ENCODE results near the gene ENO2.
A peak's percentile ranks its signal among the peaks of the same experiment; 100 is the strongest.
"Not testable (repeated sequence)": the region's sequence is repeated elsewhere in the genome, so short reads cannot be mapped to it uniquely, and the experiment has no call there.

Gene ENO2

GRCh38 chr12:6905414-6906040 is 8.9 kb upstream of the ENO2 start:
- peak; percentile 17 for FAIRE-seq
- DNase-seq (ENCODE audit: insufficient read length): no peak
- TF ChIP-seq POLR2A (IDR thresholded peaks at IDR 0.05; ENCODE audit: low read depth, low read length) (no peak), POLR2AphosphoS5 (IDR thresholded peaks at IDR 0.05; ENCODE audit: low read depth, low read length) (no peak)

- FAIRE-seq; DNase-seq (ENCODE audit: insufficient read length): not testable (repeated sequence)
Measured at GRCh38 chr12:6908141-6908540, 6.2 kb upstream of the ENO2 start.

GRCh38 chr12:6909421-6910145 is 4.8 kb upstream of the ENO2 start:
- no peak for DNase-seq (ENCODE audit: insufficient read length)
- FAIRE-seq: no peak
- TF ChIP-seq POLR2AphosphoS5 (IDR thresholded peaks at IDR 0.05; ENCODE audit: low read depth, low read length) (no peak), POLR2A (IDR thresholded peaks at IDR 0.05; ENCODE audit: low read depth, low read length) (no peak), TAF1 (IDR thresholded peaks at IDR 0.05; ENCODE audit: borderline replicate concordance, low read depth, low read length) (no peak)

- no peak for FAIRE-seq
- DNase-seq (ENCODE audit: insufficient read length): no peak
- no peak for TF ChIP-seq POLR2AphosphoS5 (IDR thresholded peaks at IDR 0.05; ENCODE audit: low read depth, low read length)
- TF ChIP-seq POLR2A (IDR thresholded peaks at IDR 0.05; ENCODE audit: low read depth, low read length): no peak
- no peak for TF ChIP-seq TAF1 (IDR thresholded peaks at IDR 0.05; ENCODE audit: borderline replicate concordance, low read depth, low read length)
Measured at GRCh38 chr12:6912164-6912935, 2.0 kb upstream of the ENO2 start.

- DNase-seq (ENCODE audit: insufficient read length): no peak
- FAIRE-seq: no peak
- TF ChIP-seq POLR2AphosphoS5 (IDR thresholded peaks at IDR 0.05; ENCODE audit: low read depth, low read length): no peak
- no peak for TF ChIP-seq POLR2A (IDR thresholded peaks at IDR 0.05; ENCODE audit: low read depth, low read length)
- no peak for TF ChIP-seq TAF1 (IDR thresholded peaks at IDR 0.05; ENCODE audit: borderline replicate concordance, low read depth, low read length)
Measured at GRCh38 chr12:6914947-6915788, 788 bp downstream of the ENO2 start.

GRCh38 chr12:6915789-6916285 is 1.5 kb downstream of the ENO2 start:
- DNase-seq (ENCODE audit: insufficient read length): no peak
- FAIRE-seq: no peak
- no peak for TF ChIP-seq POLR2A (IDR thresholded peaks at IDR 0.05; ENCODE audit: low read depth, low read length)
- TF ChIP-seq TAF1 (IDR thresholded peaks at IDR 0.05; ENCODE audit: borderline replicate concordance, low read depth, low read length): no peak
- no peak for TF ChIP-seq POLR2AphosphoS5 (IDR thresholded peaks at IDR 0.05; ENCODE audit: low read depth, low read length)

GRCh38 chr12:6916426-6917200 is 2.2 kb downstream of the ENO2 start:
- TF ChIP-seq POLR2A (IDR thresholded peaks at IDR 0.05; ENCODE audit: low read depth, low read length) (no peak), TAF1 (IDR thresholded peaks at IDR 0.05; ENCODE audit: borderline replicate concordance, low read depth, low read length) (no peak), POLR2AphosphoS5 (IDR thresholded peaks at IDR 0.05; ENCODE audit: low read depth, low read length) (no peak)
- DNase-seq (ENCODE audit: insufficient read length) (no peak), FAIRE-seq (no peak)

GRCh38 chr12:6917491-6918231 is 3.3 kb downstream of the ENO2 start:
- no peak for TF ChIP-seq POLR2AphosphoS5 (IDR thresholded peaks at IDR 0.05; ENCODE audit: low read depth, low read length)
- TF ChIP-seq TAF1 (IDR thresholded peaks at IDR 0.05; ENCODE audit: borderline replicate concordance, low read depth, low read length): no peak
- no peak for TF ChIP-seq POLR2A (IDR thresholded peaks at IDR 0.05; ENCODE audit: low read depth, low read length)
- FAIRE-seq (no peak), DNase-seq (ENCODE audit: insufficient read length) (no peak)

- no peak for DNase-seq (ENCODE audit: insufficient read length)
- FAIRE-seq: no peak
- TF ChIP-seq TAF1 (IDR thresholded peaks at IDR 0.05; ENCODE audit: borderline replicate concordance, low read depth, low read length) (no peak), POLR2AphosphoS5 (IDR thresholded peaks at IDR 0.05; ENCODE audit: low read depth, low read length) (no peak), POLR2A (IDR thresholded peaks at IDR 0.05; ENCODE audit: low read depth, low read length) (no peak)
Measured at GRCh38 chr12:6919588-6919987, 5.2 kb downstream of the ENO2 start.

GRCh38 chr12:6921539-6921938 is 7.2 kb downstream of the ENO2 start:
- no peak for DNase-seq (ENCODE audit: insufficient read length)
- FAIRE-seq: no peak
- TF ChIP-seq POLR2AphosphoS5 (IDR thresholded peaks at IDR 0.05; ENCODE audit: low read depth, low read length): no peak; the same call in 1 of the 2 replicates
- TF ChIP-seq POLR2A (IDR thresholded peaks at IDR 0.05; ENCODE audit: low read depth, low read length): no peak
- no peak for TF ChIP-seq TAF1 (IDR thresholded peaks at IDR 0.05; ENCODE audit: borderline replicate concordance, low read depth, low read length)
